ENCODE results near the gene DCP1B. TPM values are rescaled to one million over a fixed set of nuclear protein-coding genes. Genes with fewer than 3 reads are reported as not detected.

Gene DCP1B
- total and polyA plus RNA-seq, 2 donors (not counting 1 experiment from before 2014, with no cell fraction given) = 12.3 to 18.0 TPM

DNA sequence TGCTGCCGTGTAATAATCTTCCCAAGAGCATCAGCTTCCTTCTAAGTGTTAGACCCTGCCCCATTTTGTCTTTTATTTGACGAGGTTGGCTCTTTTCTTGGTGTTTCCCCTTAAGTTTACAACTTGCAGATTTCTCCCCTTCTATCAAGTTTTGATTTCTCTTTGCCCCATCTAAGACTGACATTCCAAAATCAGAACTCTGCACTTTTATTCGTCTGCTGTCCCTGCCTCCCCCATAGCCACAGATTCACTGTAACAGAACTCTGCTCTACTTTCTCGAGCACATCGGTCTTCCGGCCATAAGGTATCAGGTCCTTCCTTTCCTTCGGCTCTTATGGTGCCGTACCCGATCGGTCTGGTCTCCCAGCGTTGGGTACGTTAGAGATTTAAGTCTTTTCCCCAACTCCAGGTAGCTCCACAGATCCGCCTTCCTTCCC lies 563 bp downstream of the DCP1B start:
- ChIA-PET CTCF (interaction anchor here (1.4 kb wide), 1 partner anchor 64 kb away, joined by 5 read pairs; no protein-coding TSS in a partner anchor), POLR2A (no interaction called here)
- peak overlapping the region; percentile 81 to 93 for H3K27ac ChIP-seq (ENCODE audit: low read length in 2 of 2)
- peaks cover 11 to 15% of the 10 kb centered on the region in 2 donors for H3K4me1 ChIP-seq (ENCODE audit: control insufficient read depth in 2 of 2, insufficient read depth in 2 of 2, low read length in 2 of 2)
- TF ChIP-seq EZH2 (IDR thresholded peaks at IDR 0.05; ENCODE audit: borderline replicate concordance, insufficient read depth, low read depth, low read length, poor library complexity, severe bottlenecking) = no peak
- TF ChIP-seq, protein P1, sequence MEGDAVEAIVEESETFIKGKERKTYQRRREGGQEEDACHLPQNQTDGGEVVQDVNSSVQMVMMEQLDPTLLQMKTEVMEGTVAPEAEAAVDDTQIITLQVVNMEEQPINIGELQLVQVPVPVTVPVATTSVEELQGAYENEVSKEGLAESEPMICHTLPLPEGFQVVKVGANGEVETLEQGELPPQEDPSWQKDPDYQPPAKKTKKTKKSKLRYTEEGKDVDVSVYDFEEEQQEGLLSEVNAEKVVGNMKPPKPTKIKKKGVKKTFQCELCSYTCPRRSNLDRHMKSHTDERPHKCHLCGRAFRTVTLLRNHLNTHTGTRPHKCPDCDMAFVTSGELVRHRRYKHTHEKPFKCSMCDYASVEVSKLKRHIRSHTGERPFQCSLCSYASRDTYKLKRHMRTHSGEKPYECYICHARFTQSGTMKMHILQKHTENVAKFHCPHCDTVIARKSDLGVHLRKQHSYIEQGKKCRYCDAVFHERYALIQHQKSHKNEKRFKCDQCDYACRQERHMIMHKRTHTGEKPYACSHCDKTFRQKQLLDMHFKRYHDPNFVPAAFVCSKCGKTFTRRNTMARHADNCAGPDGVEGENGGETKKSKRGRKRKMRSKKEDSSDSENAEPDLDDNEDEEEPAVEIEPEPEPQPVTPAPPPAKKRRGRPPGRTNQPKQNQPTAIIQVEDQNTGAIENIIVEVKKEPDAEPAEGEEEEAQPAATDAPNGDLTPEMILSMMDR (IDR thresholded peaks at IDR 0.05) = no peak
- DNase-seq = no peak
- H4K20me1 ChIP-seq (ENCODE audit: control insufficient read depth, insufficient read depth, low read length, poor library complexity, severe bottlenecking) = no peaks in the 10 kb centered on the region
- Mint-ChIP-seq H3K4me3 (peak overlapping the region; percentile 99), H3K27me3 (no peaks in the 10 kb centered on the region), H3K9me3 (ENCODE audit: insufficient read depth) (no peaks in the 10 kb centered on the region), H3K4me1 (peaks cover 26% of the 10 kb centered on the region), H3K27ac (peak overlapping the region; percentile 99)
- WGBS (ENCODE audit: insufficient coverage) = 0% methylated on average over 13 of the region's 13 CpGs
- intact Hi-C loops (cut with micrococcal nuclease) = loop anchor here (1.0 to 10.0 kb wide), 5 partner anchors 31 to 791 kb away; partner anchors contain the start of gene FKBP4
- no peaks in the 10 kb centered on the region for H3K27me3 ChIP-seq (replicated peaks in 1 of 4; ENCODE audit: control extremely low read depth in 1 of 4, control insufficient read depth in 3 of 4, insufficient read depth in 4 of 4, low read length in 3 of 4)
- H3K9me3 ChIP-seq (ENCODE audit: control extremely low read depth in 1 of 3, control insufficient read depth in 2 of 3, insufficient read depth in 1 of 3, low read length in 2 of 3) = peaks cover 0 to 7% (median 0%) of the 10 kb centered on the region in 3 donors
- H2AFZ ChIP-seq (ENCODE audit: insufficient read depth, low read depth, low read length, poor library complexity, severe bottlenecking) = peak overlapping the region; percentile 100
- H3K36me3 ChIP-seq (replicated peaks in 1 of 2; ENCODE audit: control extremely low read depth in 1 of 2, control insufficient read depth in 1 of 2, extremely low read depth in 1 of 2, insufficient read depth in 2 of 2, low read length in 1 of 2) = no peaks in the 10 kb centered on the region
- H3K4me2 ChIP-seq (replicated peaks; ENCODE audit: low read depth, low read length, poor library complexity, severe bottlenecking) = peak overlapping the region; percentile 90
- peaks cover 9% of the 10 kb centered on the region for H3K79me2 ChIP-seq (ENCODE audit: control insufficient read depth, insufficient read depth, low read length)
- peak; percentile 3 for ATAC-seq (ENCODE audit: low read depth)
- peak overlapping the region; percentile 98 for H3K9ac ChIP-seq (ENCODE audit: low read length)
- H3K4me3 ChIP-seq (ENCODE audit: control extremely low read depth in 1 of 5, extremely low read depth in 1 of 5, insufficient read depth in 1 of 5, low read depth in 2 of 5, low read length in 4 of 5) = peak overlapping the region; percentile 64 to 92 (median 92)

DNA sequence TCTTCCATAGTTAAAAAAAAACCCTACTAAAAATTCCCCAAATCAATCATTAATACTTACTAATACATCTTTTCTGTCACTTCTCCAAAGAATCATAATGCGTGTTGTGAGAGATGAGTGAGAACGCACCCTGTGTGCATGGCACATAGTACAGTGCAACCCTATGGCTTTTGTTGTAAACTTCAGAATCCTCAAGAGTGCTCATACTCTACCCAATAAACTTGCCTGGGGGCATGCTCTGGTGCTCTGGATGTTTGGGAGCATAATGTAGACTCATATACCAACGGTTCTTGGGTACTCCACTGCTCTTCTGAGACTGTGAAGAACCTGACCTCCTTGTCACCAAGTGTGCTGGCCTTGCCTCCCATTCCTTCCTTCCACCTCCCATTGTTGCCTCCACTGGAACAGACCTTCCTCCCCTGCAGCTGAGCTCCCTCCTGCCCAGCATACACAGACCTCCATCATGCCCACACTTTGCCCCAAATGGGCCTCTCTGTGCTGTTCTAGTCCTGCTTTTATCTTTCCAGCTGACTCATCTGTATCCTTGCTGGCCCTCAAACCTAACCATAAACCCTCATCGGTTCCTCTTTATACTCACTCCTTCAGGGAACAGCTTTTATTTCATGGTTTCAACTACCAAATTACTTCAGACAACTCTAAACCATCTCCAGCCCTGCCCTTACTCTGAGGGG lies 8.9 kb downstream of the DCP1B start:
- no peak overlapping the region for H3K4me3 Mint-ChIP-seq
- no peaks in the 10 kb centered on the region for H3K9me3 Mint-ChIP-seq (ENCODE audit: insufficient read depth)
- Histone ChIP-seq H3K4me2 (replicated peaks; ENCODE audit: low read depth, low read length, poor library complexity, severe bottlenecking) (no peak overlapping the region), H2AFZ (ENCODE audit: insufficient read depth, low read depth, low read length, poor library complexity, severe bottlenecking) (no peak overlapping the region), H3K9me3 (ENCODE audit: control extremely low read depth in 1 of 3, control insufficient read depth in 2 of 3, insufficient read depth in 1 of 3, low read length in 2 of 3) (no peaks in the 10 kb centered on the region), H4K20me1 (ENCODE audit: control insufficient read depth, insufficient read depth, low read length, poor library complexity, severe bottlenecking) (no peaks in the 10 kb centered on the region), H3K9ac (ENCODE audit: low read length) (no peak overlapping the region), H3K36me3 (replicated peaks in 1 of 2; ENCODE audit: control extremely low read depth in 1 of 2, control insufficient read depth in 1 of 2, extremely low read depth in 1 of 2, insufficient read depth in 2 of 2, low read length in 1 of 2) (peaks cover 6 to 32% of the 10 kb centered on the region in 2 experiments), H3K79me2 (ENCODE audit: control insufficient read depth, insufficient read depth, low read length) (peaks cover 13% of the 10 kb centered on the region), H3K27me3 (replicated peaks in 1 of 4; ENCODE audit: control extremely low read depth in 1 of 4, control insufficient read depth in 3 of 4, insufficient read depth in 4 of 4, low read length in 3 of 4) (no peaks in the 10 kb centered on the region), H3K27ac (ENCODE audit: low read length in 2 of 2) (no peak overlapping the region), H3K4me1 (ENCODE audit: control insufficient read depth in 2 of 2, insufficient read depth in 2 of 2, low read length in 2 of 2) (no peaks in the 10 kb centered on the region), H3K4me3 (ENCODE audit: control extremely low read depth in 1 of 5, extremely low read depth in 1 of 5, insufficient read depth in 1 of 5, low read depth in 2 of 5, low read length in 4 of 5) (no peak overlapping the region)
- DNase-seq = no peak
- TF ChIP-seq, protein P1 (IDR thresholded peaks at IDR 0.05) = no peak
- no peak for TF ChIP-seq EZH2 (IDR thresholded peaks at IDR 0.05; ENCODE audit: borderline replicate concordance, insufficient read depth, low read depth, low read length, poor library complexity, severe bottlenecking)
- no peak overlapping the region for H3K27ac Mint-ChIP-seq
- no peak for ATAC-seq (ENCODE audit: low read depth)
- no peaks in the 10 kb centered on the region for H3K4me1 Mint-ChIP-seq
- WGBS (ENCODE audit: insufficient coverage) = 86% methylated on average over 2 of the region's 4 CpGs
- no peaks in the 10 kb centered on the region for H3K27me3 Mint-ChIP-seq
- ChIA-PET CTCF (no interaction called here), POLR2A (no interaction called here)
- intact Hi-C loops (cut with micrococcal nuclease) = no loop called here
